Activated CD4-positive, alpha-beta T cell treated with anti-CD3 and anti-CD28 coated beads, Interleukin-2, Interleukin-4, amounts not matched to agents 100 ng/mL and 50 ng/mL, durations not matched to agents 16 hours and 8 hours (primary cell): ENCODE measurements around the gene PHLDA3.
"Not testable (repeated sequence)": the region's sequence is repeated elsewhere in the genome, so short reads cannot be mapped to it uniquely, and the experiment has no call there.

ENCODE experiments used
- DNase-seq: peaks from one replicate; pipeline ENCODE4 v3.0.0-alpha.2; 2020; ENCODE audit warnings: low spot score

Gene PHLDA3

DNA sequence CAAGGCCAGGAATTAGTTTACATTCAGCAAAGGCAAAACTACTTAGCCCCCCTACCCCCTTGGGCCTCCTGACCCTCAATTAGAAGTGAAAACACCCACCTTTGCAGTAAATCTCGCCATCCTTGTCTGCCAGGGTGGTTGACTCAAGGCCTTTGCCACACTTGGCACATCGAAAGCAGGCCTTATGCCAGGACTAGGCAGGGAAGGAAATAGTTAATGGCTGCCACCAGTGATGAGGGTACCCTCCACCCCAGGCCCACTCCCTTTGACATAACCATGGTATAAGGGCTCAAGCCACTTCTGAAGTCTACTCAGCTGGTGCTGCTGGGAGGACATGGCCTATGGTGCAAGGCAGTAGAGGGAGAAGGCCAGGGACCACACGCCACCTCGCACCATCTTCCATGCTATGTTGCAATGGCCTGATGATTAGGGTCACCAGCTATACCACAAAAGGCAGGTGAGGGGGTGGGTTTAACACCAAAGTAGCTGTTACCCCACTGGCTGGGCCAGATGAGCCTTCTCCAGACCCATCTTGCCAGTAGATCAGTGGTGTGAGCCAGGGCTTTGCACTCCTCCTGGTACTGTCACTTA is 16.3 kb upstream of the PHLDA3 start:
- DNase-seq = no peak

DNA sequence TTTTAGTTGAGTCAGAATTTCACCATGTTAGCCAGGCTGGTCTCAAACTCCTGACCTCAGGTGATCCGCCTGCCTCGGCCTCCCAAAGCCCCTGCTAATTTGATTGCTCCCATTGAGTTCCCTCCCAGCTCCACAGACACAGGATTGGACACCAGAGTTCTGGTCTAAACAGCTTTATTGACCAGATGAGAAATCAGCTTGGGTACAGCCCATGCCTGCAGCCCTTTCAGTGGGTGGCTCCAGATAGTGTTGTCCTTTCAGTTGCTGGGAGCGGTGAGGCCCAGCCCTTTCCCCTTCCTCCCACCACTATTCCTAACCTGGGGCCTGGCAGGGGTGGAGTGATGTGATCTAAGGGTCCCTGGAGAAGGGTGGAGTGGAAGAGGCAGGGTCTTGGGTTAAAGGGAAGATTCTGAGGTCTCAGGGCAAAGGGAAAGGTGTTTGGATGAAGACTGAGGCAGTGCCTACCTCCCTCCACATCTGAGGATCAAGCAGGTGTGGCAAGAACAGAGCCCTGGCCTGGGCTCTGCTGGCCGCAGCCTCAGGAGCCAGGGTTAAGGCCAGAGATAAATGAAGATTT is 14.5 kb upstream of the PHLDA3 start:
- DNase-seq = no peak

DNA sequence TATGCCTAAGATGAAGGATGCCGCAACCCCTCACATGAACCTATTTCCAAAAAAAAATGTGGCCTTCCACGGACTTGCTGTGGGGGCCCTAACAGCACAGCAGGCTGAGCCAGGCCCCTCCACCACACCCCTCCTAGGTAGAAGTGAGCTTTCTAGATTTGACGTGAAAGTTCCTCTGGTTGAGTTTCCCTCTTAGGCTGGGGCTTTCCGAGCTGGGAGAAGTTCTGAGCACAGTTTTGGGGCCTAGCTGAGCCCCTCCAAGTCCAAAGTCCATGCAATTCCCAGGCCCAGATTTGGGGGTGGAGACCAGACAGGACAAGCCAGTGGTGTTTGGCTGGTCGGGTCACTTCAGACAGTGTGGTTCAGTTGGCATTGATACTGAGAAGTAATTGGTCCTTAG is 13.8 kb upstream of the PHLDA3 start:
- DNase-seq = peak; percentile 29

DNA sequence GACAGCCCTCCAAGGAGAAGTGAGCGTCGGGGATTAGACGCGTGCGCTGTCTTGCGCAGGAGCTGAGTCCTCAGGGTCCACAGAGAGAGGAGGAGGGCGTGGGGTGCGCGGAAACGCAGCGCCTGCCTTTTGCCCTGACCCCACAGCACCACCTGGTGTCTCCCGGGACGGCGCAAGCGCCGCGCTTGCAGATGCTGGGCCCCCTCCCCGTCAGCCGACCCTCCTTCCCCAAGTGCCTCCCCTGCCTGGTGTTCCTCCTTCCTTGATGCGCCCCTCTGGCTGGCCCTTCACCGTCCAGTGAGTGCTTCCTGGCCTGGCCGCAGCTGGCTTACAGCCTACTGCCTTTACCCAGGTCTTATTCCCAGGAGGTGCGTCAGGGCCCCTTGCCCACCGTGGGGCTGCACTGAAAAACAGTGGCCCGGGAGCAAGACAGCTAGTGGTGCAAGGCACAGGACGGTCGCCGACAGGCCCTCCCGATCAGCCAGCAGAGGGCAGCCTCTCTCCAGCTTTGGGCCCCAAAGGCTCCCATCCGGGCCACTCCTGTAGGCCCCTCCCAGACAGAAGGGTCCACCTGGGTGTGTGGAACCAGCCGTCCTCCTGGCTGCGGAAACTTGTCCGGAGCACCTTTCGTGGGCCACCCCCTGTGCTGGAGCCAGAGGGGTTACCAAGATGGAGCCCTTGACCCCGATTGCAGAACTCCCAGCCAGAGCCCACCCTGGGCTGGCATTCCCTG is 12.9 kb upstream of the PHLDA3 start:
- DNase-seq = peak; percentile 82

DNA sequence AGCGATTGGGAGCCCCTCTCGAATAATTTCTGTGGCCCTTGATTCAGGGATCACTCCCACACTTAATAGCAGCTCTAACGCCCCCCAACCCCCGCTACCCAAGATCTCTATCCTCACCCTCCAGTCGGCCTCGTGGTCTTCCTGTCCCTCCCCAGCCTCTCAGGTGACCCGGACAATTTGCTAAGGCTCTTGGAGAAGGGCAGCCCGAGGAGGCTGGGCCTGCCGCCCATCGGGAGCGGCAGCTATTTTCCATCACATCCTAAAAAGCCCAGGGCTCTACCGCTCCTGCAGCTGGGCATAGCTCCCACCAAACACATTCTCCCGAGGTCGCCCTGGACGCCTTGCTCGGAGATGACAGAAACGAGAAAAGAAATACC is 12.0 kb upstream of the PHLDA3 start:
- no peak for DNase-seq

DNA sequence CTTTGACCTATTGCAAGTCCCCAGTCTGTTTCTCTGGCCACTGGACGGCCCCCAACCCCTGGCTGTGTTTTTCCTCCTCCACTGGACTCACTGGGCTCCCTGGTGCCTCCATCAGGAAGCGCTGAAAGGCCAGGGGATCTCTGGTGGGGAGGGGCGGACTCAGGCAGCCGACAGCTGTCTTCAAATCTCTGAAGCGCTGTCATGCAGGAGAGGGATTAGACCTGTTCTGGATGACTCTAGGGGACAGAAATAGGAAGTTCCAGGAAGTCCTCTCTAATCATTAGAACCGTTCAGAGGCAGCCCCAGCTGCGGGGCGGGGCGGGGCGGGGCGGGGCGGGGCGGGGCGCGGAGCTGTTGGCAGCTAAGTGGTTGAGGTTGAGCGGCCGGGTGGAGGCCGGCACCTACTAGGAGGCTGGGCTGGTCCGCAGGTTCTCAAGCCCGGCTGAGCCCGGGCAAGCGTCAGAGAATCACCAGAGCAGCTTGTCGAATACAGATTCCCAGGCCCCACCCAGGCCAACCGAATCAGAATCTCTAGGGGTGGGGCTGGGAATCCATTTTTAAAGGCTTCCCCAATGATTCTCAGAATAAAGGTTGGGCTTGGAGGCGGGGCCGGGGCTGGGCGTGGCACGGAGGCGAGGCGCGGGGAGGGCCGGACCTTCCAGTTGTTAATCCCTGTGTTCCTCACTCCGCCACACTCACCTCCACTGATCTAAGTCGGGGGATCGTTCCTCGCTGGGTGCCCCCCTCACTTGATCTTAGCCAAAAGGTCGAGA is 11.4 kb upstream of the PHLDA3 start:
- peak; percentile 46 for DNase-seq

DNA sequence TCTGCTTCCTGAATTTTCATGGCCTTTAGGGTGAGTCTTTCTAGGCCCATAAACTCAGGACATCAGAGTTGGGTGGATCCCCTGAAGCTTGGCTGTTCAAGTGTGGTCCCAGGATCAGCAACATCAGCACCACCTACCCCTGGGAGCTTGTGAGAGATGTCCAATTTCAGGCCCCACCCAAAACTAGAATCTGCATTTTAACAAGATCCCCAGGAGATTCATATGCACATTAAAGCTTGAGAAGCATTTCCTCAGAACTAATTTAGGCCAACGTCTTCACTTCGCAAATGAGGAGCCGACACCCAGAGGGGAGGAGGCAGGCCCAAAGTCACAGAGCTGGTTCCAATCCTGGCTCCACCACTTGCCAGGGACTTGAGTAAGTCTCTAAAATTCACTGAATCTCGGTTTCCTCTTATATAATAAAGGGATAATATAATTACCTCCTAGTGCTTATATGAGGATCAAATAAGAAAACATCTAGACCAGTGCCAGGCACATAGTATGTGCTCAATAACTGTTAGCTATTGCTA is 10.3 kb upstream of the PHLDA3 start:
- no peak for DNase-seq

DNA sequence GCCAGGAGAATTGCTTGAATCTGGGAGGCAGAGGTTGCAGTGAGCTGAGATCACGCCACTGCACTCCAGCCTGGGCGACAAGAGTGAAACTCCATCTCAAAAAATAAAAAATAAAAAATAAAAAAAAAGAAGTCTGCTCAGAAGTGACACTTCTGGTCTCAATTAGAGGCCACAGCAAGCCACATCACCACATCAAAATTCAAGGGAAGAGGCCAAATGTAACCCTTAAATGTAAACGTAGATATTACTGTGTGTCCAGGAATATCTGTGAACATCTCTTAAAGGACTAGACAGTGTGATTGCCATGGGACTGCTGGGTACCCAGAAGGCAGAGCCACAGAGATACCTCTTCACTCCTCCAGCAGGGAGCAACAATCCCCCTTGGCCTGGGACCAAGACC is 9.7 kb upstream of the PHLDA3 start:
- not testable (repeated sequence) for DNase-seq

DNA sequence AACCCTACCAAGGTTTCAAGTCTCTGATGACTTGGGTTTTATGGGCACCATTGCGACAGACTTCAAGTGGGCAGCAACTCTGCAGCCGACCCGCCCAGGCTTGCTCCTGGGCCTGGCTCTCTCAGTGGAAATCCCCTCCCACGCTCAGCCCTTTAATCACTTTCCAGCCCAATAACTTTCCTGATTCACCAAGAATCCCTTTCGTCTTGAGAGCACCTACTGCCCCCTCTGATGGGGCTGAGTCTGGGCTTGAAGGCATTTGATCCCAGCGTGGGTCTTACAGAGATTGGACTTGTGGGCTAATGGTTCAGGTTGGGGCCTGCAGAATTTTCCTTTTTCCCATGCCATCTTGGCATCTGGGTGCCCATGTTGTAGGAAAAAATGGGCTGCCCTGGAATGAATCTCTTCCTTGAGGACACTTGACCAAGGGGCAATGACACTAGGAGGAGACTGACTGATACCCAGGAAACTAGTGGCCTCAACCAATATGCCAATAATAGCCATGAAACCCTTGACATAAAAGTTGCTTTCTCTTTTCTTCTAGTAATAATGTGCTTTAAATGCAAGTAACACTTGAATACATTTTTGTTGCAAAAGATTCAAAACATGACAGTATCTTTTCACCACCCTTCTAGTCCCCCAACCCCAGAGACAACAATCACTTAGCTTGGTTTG is 7.8 kb upstream of the PHLDA3 start:
- DNase-seq = no peak

DNA sequence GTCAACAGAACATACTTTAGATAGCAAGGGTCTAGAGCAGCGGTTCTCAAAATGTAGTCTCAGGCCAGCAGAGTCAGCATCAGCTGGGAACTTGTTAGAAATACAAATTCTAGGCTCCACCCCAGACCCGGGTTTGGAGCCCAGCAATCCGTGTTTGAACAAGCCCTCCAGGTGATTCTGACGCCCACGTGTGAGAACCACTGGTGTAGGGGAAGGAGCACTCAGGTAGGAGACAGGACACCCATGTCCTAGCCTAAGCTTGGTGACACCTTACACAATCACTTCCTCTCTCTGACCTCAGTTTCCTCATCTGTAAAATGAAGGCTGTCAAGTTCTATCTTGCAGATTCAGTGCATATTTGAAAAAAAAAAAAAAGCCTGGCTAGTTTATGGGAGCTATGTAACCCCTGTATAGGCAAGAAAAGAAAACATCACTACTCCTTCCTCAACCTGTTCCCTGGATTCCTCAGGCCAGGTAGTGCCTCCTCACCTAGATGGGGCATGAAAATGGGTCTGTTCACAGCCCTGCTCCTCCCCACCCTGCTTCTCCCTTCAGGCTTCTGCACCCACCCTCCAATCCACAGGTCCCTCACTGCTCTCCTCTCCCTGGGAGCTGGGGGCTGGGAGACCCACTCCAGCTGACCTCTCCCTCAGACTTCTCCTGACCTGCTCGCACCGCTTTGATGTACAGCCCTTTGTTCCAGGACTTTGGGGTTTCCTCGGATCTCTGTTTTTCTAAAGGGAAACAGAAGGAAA is 7.1 kb upstream of the PHLDA3 start:
- no peak for DNase-seq

DNA sequence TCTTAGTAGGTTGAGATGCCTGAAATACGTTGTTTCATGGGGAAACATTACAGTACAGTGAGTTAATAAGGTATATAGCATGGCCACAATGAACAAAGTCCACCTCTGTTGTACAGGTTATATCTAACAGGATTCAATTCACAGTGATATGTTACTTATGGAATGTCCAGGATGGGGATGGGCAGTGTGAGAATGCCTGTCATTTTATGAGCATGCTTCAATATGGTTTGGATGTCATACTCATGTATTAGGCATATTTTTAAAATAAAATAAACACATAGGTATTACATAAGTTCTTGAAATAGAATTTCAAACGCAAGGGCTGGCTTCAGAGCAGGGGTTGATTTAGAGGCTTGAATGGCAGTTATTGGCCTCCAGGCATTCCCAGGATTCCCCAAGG is 6.1 kb upstream of the PHLDA3 start:
- no peak for DNase-seq

DNA sequence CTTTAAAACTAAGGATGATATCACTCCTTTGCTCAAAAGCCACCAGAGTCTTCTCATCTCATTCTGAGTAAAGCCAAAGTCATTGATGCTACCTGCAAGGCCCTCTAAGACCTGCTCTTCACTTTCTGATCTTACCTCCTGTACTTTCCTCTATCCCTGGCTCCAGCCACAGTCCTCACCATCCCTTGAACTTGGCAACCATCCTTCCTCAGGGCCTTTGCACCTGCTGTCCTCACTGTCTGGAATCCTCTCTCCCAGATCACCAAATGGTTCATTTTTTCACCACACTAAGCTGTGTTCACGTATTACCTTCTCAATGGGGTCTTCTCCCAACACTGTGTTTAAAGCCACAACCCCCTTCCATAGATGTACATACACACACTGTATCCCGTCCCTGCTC is 4.3 kb upstream of the PHLDA3 start:
- DNase-seq = no peak

DNA sequence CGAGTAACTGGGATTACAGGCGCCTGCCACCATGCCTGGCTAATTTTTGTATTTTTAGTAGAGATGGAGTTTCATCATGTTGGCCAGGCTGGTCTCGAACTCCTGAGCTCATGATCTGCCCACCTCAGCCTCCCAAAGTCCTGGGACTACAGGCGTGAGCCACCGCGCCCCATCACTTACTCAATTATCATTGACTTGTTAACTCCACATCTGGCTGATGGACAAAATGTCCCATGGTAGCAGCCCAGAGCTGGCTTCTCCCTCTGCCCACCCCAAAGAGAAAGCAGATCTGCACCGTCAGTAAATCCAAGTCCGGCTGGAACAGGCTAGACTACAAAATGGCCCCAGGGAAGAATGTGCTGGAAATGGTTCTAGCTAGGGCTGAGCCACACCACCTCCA is 3.3 kb upstream of the PHLDA3 start:
- not testable (repeated sequence) for DNase-seq

DNA sequence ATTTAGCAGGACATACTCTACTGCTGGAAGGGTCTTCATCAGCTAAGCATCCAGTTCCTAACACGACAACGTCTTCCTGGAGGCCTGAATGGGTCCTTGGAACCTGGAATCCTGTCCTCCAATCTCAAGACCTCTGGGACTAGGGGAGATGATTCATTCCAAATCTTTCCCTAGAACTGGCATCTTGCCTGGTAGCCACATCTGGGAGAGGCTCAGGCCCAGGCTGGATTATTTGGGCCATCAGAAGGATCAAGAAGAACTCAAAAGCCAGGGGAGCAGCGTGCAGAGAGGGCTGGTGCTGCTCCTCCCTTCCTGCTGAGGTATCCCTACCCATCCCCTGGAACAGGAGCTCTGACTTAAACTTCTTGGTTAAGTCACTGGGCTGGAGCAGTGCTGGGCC is 2.8 kb upstream of the PHLDA3 start:
- no peak for DNase-seq

DNA sequence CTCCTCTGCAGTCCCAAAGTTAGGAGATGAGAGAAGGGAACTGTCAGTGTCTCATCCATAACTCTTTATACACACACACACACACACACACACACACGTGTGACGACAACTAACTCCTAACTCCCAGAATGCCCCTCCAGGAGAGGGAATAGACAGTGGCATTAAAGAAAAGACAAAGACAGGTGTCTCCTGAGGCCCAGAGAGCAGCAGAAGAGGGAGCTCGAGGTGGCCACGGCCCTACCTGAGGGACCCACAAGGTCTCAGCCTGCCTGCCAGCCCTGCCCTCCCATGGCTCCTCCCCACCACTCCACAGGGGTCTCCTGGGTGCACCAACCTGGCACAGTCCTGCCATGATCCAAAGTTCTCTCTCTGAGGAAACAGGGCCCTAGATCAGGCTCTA is 1.6 kb upstream of the PHLDA3 start:
- DNase-seq = no peak

DNA sequence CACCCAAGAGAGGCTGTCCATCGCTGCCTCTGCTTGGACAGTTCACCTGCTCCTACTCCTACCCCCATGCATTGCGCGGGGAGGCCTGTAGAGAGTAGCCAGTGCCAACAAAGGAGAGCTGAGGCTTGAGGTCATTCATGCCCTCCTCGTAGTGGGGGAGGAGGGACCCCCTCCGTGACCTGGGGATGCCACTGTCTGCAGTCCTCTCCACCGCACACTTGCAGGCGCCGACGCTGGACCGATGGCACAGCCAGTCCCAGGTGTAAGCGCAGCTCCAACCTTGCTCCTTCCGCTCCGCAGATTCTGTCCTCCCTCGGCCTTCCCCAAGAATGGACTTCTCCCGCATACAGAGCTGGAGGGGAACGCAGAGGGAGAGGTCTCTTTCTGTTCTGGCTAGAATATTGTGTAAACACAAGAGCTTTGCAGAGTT is 672 bp upstream of the PHLDA3 start:
- DNase-seq = no peak

DNA sequence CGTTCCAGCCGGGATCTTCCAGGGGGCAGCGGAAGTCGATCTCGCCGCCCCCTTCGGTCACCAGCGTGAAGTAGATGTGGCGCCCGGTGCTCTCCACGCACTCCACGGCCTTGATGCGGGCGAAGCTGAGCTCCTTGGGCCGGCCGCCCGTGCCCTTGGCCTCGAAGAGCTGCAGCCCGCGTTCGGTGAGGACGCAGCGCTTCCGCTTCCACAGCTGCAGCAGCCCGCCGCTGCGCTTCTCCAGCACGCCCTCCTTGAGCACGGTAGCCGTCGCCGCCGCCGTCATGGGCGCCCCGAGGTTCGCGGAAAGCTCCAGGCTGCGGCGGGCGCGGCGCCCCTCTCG is 516 bp downstream of the PHLDA3 start:
- DNase-seq = no peak

DNA sequence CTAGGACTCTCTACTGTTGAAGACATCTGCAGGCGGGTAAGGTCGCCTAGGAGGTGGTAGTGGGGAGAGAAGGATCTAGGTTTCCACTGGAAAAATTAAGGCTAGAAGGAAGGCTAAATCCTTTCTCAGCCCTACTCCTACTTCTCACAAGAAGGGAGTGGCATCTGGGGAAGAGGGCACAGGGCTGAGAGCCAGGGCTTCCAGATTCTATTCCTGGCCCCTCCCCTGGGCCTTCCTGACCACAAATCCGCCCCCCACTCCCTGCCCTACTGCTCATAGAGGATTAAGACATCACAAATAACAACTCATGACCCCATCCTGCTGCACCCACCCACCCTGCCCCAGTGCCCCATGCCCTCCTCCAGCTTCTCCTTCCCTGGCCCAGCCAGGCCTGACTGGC is 2.5 kb downstream of the PHLDA3 start:
- DNase-seq = no peak

DNA sequence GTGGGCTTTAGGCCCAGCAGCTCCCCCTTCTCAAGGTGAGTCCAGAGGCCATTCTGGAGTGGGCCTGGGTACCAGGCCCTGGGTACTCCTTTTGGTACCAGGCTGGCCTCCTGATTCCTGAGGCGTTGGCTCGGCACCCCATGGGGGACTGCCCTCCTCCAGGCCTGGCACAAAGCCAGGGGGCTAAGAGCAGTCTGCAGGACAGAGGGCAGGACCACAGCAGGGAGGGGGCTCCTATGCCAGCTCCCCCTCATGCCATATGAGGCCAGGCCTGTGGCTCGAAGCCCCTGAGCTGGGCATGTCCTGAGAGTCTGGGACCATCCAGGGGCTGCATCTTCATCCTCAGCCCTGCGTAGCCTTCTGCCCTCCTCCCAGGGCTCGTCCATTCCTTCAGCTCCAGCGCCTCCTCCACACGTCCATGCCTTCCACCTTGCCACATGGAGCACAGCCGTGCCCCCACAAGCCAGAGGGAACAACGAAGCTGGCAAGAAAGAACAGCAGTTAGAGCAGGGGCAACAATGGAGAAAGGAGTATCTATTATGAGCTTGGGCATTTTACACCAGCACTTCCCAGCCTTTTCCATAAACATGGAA is 3.2 kb downstream of the PHLDA3 start:
- no peak for DNase-seq

DNA sequence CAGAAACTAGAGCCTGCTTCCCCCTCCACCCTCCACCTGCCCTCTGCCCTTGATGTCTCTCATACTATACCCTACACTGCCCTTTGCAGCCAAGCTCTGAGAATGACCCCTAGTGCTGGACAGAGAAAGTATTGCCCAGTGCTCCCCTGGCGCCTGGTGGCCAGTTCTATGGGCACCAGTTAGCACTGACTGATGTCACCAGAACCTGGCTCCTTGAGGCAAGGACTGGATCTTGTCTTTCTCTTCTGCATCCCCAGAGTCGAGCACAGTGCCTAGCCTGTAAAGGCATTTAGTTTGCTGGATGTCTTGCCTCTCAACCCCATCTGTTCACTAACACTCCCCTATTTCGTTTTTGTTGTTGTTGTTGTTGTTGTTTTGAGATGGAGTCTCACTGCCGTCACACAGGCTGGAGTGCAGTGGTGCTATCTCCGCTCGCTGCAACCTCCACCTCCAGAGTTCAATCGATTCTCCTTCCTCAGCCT is 5.9 kb downstream of the PHLDA3 start:
- DNase-seq = no peak
